Endothelial cell of umbilical vein (primary cell): ENCODE data around the gene AGBL4.

Experiments
- CTCF ChIP-seq, 2 donors: IDR thresholded peaks; 1 replicate in 1 of 2; 2 replicates in 1 of 2; pipeline ENCODE4 v1.5.1; 2011; ENCODE audit warnings: low read length in 2 of 2, mild to moderate bottlenecking in 2 of 2, moderate library complexity in 2 of 2, control low read depth in 1 of 2, inconsistent platforms in 1 of 2, low read depth in 1 of 2; ENCODE audit not compliant: insufficient read depth in 1 of 2; ENCODE audit errors: extremely low read depth in 1 of 2
- EZH2 ChIP-seq: IDR thresholded peaks from 2 replicates; pipeline ENCODE4 v1.6.1; 2012; ENCODE audit warnings: borderline replicate concordance, low read depth, mild to moderate bottlenecking, moderate library complexity, low read length, inconsistent platforms; ENCODE audit not compliant: severe bottlenecking
- MAX ChIP-seq: IDR thresholded peaks from 2 replicates; pipeline ENCODE4 v1.6.1; 2011; ENCODE audit not compliant: insufficient read depth, insufficient read length
- MYC ChIP-seq: IDR thresholded peaks from one replicate; pipeline ENCODE4 v1.6.1; 2011; ENCODE audit warnings: mild to moderate bottlenecking, low read depth, low read length
- POLR2A ChIP-seq: IDR thresholded peaks from 2 replicates; pipeline ENCODE4 v1.6.1; 2012; ENCODE audit warnings: low read depth, mild to moderate bottlenecking, control low read depth, low read length
- POLR2AphosphoS5 ChIP-seq: IDR thresholded peaks from 2 replicates; pipeline ENCODE4 v1.6.1; 2012; ENCODE audit warnings: low read depth, mild to moderate bottlenecking, control low read depth, low read length, moderate library complexity; ENCODE audit not compliant: insufficient read depth

- TF ChIP-seq CTCF (IDR thresholded peaks at IDR 0.05; ENCODE audit: extremely low read depth in 1 of 2, insufficient read depth in 1 of 2, low read depth in 1 of 2, low read length in 2 of 2) (no peak), MAX (no peak), POLR2AphosphoS5 (no peak), POLR2A (no peak), EZH2 (no peak), MYC (no peak)
Observed at GRCh38 chr1:48582408-48582807, 1441.3 kb downstream of the AGBL4 start.
